NCI-H345 (cell line): ENCODE results near the gene GOLGA6L7.
"Not testable (repeated sequence)": the region's sequence is repeated elsewhere in the genome, so short reads cannot be mapped to it uniquely, and the experiment has no call there.

Experiments used
- DNase-seq: peaks from one replicate; lab custom pipeline; 2025; lab: John Stamatoyannopoulos, UW

The GOLGA6L7 gene

GRCh38 chr15:28848521-28848920 is at the start of gene GOLGA6L7:
Gene GOLGA6L7, minus strand, starts transcription at chr15:28848644. Its CDS starts 95 bp downstream, at chr15:28848549.
- not testable (repeated sequence) for DNase-seq

- no peak for DNase-seq
These were observed 49.6 kb upstream of the GOLGA6L7 start for GRCh38 chr15:28897861-28898585.

DNA sequence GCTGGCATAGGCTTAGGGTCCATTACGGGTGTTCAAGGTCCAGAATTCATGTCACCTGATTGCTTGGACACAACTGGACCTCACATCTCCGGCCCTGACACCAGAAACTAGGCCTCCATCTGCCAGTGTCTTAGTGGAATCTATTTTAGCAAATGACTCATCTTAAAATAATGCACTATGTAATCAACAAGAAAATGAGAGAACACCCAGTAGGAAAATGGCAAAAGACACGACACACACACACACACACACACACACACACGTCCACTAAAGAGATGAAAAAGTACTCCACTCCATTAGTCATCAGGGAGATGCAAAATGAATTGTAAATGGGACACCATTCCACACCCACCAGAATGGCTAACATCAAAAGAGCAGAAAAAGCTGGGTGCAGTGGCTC is 48.5 kb upstream of the GOLGA6L7 start:
- DNase-seq: no peak

GRCh38 chr15:28895566-28895965 is 47.1 kb upstream of the GOLGA6L7 start:
- DNase-seq: no peak

- DNase-seq: no peak
These were observed 46.7 kb upstream of the GOLGA6L7 start for GRCh38 chr15:28895146-28895545.

DNA sequence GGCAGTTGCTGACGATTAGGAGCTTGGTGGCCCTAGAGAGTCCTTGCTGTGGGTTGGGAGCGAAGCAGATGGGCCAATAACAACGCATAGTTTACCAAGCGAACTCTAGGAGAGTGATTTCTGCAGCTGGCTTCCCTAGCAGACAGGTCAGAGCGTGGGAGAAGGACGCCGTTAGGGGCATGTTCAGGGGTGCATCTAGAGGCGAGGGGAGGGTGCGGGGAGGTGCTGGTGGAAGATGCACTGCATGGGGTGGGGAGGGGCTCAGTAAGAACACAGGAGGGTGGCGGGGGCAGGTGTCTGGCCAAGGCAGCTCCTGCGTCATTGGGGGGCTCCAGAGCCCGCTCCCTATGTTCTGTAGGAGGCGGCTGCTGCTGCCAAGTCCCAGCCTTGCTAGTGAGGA is 46.2 kb upstream of the GOLGA6L7 start:
- DNase-seq: no peak

DNA sequence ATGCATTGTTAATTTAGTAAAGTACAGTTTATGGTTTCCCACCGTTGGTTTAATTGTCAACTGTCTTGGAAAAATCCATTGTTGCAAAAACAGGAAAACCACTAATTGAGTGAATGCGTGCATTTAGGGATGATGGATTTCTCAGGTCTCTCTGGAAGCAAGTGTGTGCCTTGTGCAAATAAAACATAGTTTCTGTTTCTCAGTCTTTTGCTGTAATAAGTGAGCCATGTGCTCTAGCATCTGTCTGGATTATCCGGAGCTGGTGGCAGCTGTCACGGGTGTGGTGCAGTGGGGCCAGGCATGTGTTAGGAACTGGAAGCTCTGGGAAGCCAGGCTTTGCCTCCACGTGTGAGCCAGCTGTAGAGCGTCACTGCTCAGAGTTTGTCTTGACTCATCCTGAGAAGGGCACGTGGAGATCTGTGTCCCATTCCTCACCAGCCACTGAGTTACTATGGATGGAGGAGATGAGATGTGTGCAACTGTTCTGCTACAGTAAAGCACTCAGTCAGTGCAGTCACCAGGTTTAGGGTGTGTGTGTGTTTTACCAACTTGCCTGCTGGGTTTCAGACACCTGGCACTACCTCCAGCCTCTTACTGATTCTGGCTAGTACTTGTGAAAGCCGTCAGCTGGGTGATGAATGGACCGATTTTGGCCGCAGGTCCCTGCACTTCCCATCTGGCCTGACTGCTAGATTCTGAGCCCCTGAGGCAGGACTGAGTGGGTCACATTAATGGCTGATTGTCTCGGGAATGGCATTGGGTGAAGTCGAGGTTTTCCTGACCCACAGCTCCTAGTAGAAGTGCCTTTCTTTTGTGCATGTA is 44.6 kb upstream of the GOLGA6L7 start:
- peak; percentile 18 for DNase-seq

- no peak for DNase-seq
These were observed 43.1 kb upstream of the GOLGA6L7 start for GRCh38 chr15:28891588-28891987.

DNA sequence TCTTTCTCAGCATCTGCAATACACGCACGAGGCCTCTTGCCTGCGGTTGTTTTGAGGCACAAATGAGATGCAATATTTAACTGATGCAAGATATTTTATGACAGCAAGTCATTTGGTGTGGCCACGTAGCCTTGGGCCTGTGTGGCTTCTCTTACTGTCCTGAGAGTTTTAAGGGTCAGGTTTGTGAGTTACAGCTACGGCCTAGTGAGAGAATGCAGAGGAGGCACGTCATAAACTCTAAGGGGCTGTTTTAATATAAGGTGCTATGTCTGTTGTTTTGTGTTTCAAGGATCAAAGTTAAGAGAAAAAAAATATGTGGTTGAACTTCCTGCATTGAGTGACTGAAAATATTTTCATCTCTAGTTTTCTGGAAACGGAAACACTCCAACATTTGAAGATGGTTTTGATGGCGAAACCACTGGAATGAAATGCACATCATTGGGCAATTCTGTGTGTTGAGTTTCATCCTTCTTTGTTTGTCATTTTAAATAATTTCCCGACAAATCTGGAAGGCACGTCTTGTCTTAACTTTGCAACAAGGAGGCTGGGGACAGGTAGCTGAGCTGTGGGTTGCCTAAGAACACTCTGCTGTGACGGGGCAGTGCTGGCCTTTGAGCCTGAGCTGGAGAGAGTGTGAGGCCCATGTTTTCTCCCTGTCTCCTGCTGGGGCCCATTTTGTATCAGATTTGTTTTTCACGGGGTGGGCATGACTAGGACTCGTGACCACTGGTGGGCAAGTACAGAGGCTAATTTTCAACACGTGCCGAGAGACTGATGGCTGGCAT is 42.5 kb upstream of the GOLGA6L7 start:
- DNase-seq: no peak

- not testable (repeated sequence) for DNase-seq
These were observed 41.8 kb upstream of the GOLGA6L7 start for GRCh38 chr15:28890291-28890690.

GRCh38 chr15:28889871-28890270 is 41.4 kb upstream of the GOLGA6L7 start:
- not testable (repeated sequence) for DNase-seq

DNA sequence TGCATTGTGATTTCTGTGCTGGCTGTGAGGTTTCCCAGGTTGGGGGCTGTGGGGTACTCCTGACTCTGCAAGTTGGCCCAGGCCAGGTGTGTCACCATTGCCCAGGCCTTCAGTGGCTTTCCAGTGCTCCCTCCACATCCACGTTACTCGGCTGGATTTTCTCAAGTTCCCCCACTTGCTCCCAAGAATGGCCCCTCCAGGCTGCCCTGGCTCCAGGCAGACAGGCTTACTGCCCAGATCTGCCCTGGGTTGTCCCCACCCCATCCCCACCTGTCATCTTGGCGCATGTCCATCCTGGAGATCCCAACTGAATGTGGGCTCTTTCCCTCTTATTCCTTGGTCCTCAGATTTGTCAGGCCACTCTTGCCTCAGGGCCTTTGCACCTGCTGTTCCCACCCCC is 40.9 kb upstream of the GOLGA6L7 start:
- DNase-seq: no peak

GRCh38 chr15:28888900-28889299 is 40.5 kb upstream of the GOLGA6L7 start:
- no peak for DNase-seq

DNA sequence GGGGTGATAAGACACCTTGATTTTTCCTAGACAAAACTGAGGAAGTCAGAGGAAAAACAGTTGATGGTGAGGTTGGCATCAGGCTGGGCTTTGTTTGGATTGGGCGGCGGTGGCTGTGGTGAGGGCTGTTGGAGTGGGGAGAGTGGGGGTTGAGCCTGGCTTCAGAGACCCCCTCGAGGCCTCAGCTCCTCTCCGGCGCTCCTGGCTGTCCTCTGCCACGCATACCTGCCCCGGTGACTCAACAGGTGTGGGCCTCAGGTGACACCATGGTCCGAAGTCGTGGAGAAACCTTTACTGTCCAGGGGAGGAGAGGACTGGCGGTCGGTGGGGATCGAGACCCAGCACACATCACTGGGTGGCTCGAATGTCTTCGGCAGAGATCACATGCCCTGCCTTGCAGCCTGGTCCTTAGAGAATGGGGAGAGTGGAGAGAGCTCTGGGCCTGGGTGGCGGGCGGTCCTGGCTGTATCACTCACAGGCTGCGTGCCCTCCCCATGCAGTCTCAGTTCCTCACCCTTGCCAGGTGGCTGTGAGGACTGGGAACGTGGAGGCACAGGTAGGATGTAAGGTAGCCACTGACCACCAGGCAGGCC is 40.0 kb upstream of the GOLGA6L7 start:
- no peak for DNase-seq

DNA sequence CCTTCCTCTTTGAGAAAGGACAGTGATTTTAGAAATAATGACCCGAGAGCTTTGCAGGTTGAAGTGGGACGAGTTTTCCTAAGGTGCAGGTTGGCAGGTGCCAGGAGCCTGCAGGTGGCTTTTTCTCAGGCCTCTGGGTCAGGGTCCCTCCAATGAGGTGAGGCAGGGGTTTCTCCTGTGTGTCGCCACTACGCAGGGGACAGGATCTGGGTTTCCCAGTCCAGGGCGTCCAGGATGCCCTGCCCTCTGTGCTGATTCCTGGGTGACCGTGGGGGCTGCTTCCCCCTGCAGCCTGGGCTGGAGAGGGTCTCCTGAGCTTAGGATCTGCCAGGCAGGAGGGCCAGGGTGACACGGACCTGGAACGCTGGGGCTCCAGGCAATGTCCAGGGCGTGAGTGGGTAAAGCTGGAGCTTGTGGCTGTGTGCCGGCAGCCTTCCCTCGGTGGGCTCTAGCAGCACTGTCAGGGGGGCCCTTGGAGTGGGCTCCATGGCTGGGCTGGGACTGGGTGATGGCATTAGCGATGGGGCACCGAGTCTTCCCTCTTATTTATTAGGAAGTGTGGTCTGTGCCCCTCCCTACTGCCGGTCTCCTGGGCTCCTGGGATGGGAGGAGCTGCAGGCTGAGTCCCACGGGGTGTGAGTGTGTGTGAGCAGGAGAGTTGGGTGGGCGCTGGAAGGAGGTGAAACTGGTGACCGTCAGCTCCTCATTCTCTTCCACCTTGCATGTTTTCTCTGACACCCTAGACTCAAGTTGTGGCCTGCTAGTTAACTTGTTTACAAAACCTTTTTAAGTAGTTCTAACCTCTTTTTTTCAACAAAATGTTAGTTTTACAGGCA is 39.1 kb upstream of the GOLGA6L7 start:
- DNase-seq: no peak

DNA sequence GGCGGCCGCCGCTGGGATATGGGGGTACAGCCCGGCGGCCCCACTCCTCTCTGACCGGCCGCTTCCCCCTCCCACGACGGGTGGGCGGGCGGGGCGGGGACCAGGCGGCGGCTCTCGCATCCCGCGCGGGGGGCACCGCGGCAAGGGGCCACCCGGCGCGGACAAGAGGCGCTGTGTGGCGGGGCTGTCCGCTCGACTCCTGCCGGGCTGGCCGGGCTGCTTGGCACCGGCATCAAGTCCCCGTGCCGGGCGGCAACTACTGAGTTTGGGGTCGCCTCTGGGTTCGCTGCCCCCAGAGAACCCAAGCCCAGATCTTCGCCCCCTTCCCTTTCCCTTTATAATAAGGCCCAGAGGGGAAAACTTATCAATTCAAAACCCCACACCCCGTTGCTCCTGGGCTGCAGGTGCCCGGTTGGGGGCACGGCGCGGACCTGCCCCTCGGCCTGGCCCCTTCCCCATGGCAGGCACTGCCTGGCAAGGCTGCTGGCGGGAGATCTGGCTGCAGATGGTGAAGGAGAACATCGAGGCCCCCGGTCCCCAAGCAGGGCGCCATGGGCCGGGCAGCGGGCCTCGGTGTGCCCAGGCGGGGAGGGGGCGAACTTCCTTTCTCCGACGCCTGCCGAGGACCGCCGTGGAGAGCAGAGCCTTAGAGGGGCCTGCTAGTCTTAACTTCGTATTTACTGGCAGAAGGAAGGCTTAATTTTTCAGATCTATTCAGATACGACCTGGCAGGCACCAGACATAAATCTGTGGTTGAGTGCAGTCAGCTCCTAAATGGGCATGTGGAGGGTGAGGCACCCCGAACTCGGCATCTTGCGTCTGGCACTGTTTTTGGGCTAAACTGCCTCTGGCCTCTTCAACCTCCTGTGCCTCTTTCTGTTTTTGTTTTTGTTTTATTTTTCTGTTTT is 38.2 kb upstream of the GOLGA6L7 start:
- DNase-seq: no peak

- DNase-seq: peak; percentile 11
These were observed 37.4 kb upstream of the GOLGA6L7 start, which contains the start of gene APBA2 for GRCh38 chr15:28885630-28886430. Gene APBA2, plus strand, starts transcription at chr15:28885974. Its CDS starts 167,911 bp downstream, at chr15:29053885.

DNA sequence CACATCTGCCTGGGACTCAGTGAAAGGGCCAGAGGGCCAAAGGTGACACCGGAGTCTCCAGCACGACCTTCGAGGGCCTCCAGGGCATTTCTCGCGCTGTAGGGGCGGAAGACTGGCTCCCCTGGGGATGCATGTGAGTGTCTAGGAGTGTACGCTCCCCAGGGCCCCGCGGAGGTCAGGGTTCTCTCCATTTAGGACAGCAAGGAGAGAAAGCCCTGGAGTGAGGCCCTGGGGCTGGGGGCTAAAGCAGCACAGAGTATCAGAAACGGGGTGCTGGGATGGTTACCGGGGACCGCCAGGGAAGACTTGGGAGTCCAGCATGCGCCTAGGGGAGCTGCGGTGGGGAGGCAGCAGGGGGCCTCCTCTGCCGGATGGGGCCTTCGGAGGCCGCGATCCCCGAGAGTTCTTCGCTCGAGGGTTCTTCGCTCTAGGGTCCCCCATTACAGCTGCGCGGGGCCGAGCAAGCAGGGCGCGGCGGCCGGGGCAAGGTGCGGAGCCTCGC is 36.7 kb upstream of the GOLGA6L7 start:
- no peak for DNase-seq
